KMS-11 (cell line): ENCODE measurements around the gene PRDM7.

ENCODE experiments used
- H2AFZ ChIP-seq: fragments of 200-600 bp; sonication (generic); 2 replicates; pipeline ENCODE4 v1.6.1; 2016; ENCODE audit warnings: antibody characterized with exemption, mixed run types, low read depth
- H3K27ac ChIP-seq: fragments of 200-600 bp; sonication (generic); 2 replicates; pipeline ENCODE4 v1.6.1; 2016; ENCODE audit warnings: mild to moderate bottlenecking, mixed run types
- H3K27me3 ChIP-seq: fragments of 200-600 bp; sonication (generic); 2 replicates; pipeline ENCODE4 v1.6.1; 2017; ENCODE audit warnings: mild to moderate bottlenecking, low read depth, mixed run types, moderate library complexity; ENCODE audit not compliant: insufficient read depth
- H3K36me3 ChIP-seq: fragments of 200-600 bp; sonication (generic); 2 replicates; pipeline ENCODE4 v1.6.1; 2017; ENCODE audit warnings: mild to moderate bottlenecking, mixed run types; ENCODE audit not compliant: insufficient read depth
- H3K4me1 ChIP-seq: fragments of 200-600 bp; sonication (generic); 2 replicates; pipeline ENCODE4 v1.6.1; 2016; ENCODE audit warnings: mild to moderate bottlenecking, low read depth, mixed run types; ENCODE audit not compliant: poor library complexity, severe bottlenecking
- H3K4me2 ChIP-seq: fragments of 200-600 bp; sonication (generic); 2 replicates; pipeline ENCODE4 v1.7.0; 2016; ENCODE audit warnings: mild to moderate bottlenecking, mixed run types
- H3K4me3 ChIP-seq: fragments of 200-600 bp; sonication (generic); IDR thresholded peaks from 2 replicates; pipeline ENCODE4 v1.6.1; 2017; ENCODE audit warnings: low read depth, low read length, mixed read lengths; ENCODE audit not compliant: insufficient read depth
- H3K79me2 ChIP-seq: fragments of 200-600 bp; sonication (generic); 2 replicates; pipeline ENCODE4 v1.6.1; 2016; ENCODE audit warnings: low read depth, mixed run types; ENCODE audit not compliant: insufficient read depth
- H3K9ac ChIP-seq: fragments of 200-600 bp; sonication (generic); 2 replicates; pipeline ENCODE4 v1.6.1; 2016; ENCODE audit warnings: mild to moderate bottlenecking, mixed run types
- H4K20me1 ChIP-seq: fragments of 200-600 bp; sonication (generic); 2 replicates; pipeline ENCODE4 v1.6.1; 2016; ENCODE audit warnings: mild to moderate bottlenecking, mixed run types; ENCODE audit not compliant: insufficient read depth
- CTCF ChIP-seq: fragments of 200-600 bp; sonication (generic); conservative IDR thresholded peaks from 2 replicates; pipeline ENCODE4 v1.6.1; 2017; ENCODE audit warnings: low read depth, mild to moderate bottlenecking, antibody characterized with exemption, low read length, moderate library complexity, mixed read lengths

The PRDM7 gene

GRCh38 chr16:90046971-90047713 lies 30.0 kb downstream of the PRDM7 start:
- Histone ChIP-seq H3K4me2 (no peak overlapping the region), H3K27ac (no peak overlapping the region), H3K9ac (no peak overlapping the region)

GRCh38 chr16:90046122-90046970 lies 30.8 kb downstream of the PRDM7 start:
- no peaks in the 10 kb centered on the region for H3K79me2 ChIP-seq
- no peak for TF ChIP-seq CTCF
- no peak overlapping the region for H3K4me2 ChIP-seq
- no peaks in the 10 kb centered on the region for H3K36me3 ChIP-seq
- H3K9ac ChIP-seq: no peak overlapping the region
- no peaks in the 10 kb centered on the region for H4K20me1 ChIP-seq
- no peak overlapping the region for H2AFZ ChIP-seq
- no peak overlapping the region for H3K27ac ChIP-seq
- H3K4me3 ChIP-seq: no peak overlapping the region
- peaks cover 19% of the 10 kb centered on the region for H3K27me3 ChIP-seq
- no peaks in the 10 kb centered on the region for H3K4me1 ChIP-seq

More at GRCh38 chr16:90046971-90047713, 30.0 kb downstream of the PRDM7 start:
- Histone ChIP-seq H3K79me2 (no peaks in the 10 kb centered on the region), H4K20me1 (no peaks in the 10 kb centered on the region), H3K36me3 (no peaks in the 10 kb centered on the region), H3K4me1 (no peaks in the 10 kb centered on the region), H3K27me3 (peaks cover 19% of the 10 kb centered on the region), H3K4me3 (no peak overlapping the region), H2AFZ (no peak overlapping the region)
- TF ChIP-seq CTCF: no peak

- Histone ChIP-seq H2AFZ (no peak overlapping the region), H3K4me2 (no peak overlapping the region), H3K9ac (no peak overlapping the region), H4K20me1 (no peaks in the 10 kb centered on the region), H3K36me3 (no peaks in the 10 kb centered on the region), H3K4me3 (no peak overlapping the region), H3K27ac (no peak overlapping the region), H3K4me1 (no peaks in the 10 kb centered on the region), H3K27me3 (peaks cover 30% of the 10 kb centered on the region), H3K79me2 (no peaks in the 10 kb centered on the region)
- TF ChIP-seq CTCF: no peak
Measured at GRCh38 chr16:90044111-90044551, 33.0 kb downstream of the PRDM7 start.

GRCh38 chr16:90043526-90043925 lies 33.6 kb downstream of the PRDM7 start:
- H3K36me3 ChIP-seq: no peaks in the 10 kb centered on the region
- H3K4me1 ChIP-seq: no peaks in the 10 kb centered on the region
- no peaks in the 10 kb centered on the region for H4K20me1 ChIP-seq
- TF ChIP-seq CTCF: no peak
- H3K27me3 ChIP-seq: peaks cover 34% of the 10 kb centered on the region
- H3K79me2 ChIP-seq: no peaks in the 10 kb centered on the region
- H3K27ac ChIP-seq: no peak overlapping the region
- no peak overlapping the region for H2AFZ ChIP-seq
- H3K4me2 ChIP-seq: no peak overlapping the region
- no peak overlapping the region for H3K4me3 ChIP-seq
- H3K9ac ChIP-seq: no peak overlapping the region
